Right forelimb (tissue), 1 donor: Measurements from ENCODE around the gene BARHL2.

Experiments
- DNase-seq: peaks from one replicate; pipeline ENCODE4 v3.0.0-alpha.2; 2018

BARHL2 gene

DNA sequence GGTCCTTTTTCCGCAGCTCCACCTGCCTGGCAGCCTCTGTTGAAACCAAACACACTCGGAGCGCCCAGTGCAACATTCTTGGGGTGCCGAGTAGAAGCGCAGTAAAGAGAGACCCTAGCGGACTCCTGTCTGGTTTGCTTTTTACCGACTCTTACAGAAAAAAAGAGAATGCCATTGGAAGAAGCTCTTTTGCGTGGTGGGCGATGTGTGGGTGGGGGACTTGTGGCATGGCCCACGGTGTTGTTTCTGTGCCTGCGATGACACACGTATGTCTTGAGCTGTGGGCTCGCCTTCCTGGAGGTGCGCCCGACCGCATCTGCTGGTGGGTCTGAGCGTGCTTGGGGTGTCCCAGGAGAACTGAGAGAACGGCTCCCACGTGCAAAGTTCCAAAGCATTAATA, 7.3 kb upstream of the BARHL2 start:
- no peak for DNase-seq

DNA sequence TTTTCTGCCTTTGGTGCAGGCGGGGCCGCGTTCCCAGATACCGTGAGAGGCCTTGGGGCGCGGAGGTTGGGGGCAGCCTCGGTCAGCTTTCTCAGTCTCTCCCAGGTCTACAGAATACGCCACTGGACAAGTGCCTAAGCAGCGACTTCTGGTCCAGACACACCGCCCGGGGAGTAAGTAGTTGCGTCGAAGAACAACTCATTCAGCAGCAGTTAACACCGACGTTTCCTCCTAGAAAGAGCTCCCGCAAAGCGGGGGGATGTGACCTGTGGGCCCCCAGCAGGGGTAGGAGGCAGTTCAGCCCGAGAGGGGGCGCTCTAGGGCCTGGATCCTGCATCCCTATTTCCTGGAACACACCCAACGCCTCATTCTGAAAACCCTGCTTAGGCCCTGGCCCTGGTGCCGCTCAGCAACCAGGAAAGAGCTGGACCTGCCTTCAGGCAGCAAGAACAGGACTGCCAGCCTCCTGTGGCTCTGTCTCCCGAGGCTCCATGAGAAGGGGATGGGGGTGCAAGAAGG, 6.5 kb upstream of the BARHL2 start:
- DNase-seq = no peak

DNA sequence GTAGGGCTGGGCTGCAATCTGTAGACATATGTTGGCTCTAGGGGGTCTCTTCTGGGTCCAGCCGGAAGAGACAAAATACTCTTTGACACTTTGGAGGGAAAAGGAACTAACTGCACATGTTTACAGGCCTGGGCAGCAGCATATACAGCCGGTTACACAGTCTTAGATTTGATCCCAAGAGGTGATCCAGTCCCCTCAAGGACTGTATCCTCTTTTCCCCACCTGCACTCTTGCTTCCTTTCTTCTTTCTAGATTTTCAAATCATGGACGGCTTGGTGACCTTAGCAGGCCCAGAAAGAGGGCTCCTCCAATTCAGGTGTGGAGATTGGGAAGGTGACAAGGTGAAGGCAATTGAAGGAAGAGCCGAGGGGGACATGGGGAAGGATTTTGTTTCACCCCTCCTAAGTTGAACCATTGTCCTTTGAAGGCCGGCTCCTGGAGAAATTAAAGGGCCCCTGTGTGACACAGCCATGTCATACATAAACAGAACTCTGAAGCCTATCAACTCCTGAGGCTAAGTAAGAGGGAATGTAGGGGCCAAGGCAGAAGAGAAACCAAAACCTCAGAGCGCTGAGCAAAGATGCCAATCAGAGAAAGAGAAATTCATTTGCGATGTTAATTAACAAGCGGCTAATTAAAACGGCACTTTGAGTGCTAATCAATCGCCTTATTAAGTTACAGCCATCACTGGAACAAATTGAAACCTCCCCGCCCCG, 5.9 kb upstream of the BARHL2 start:
- no peak for DNase-seq

DNA sequence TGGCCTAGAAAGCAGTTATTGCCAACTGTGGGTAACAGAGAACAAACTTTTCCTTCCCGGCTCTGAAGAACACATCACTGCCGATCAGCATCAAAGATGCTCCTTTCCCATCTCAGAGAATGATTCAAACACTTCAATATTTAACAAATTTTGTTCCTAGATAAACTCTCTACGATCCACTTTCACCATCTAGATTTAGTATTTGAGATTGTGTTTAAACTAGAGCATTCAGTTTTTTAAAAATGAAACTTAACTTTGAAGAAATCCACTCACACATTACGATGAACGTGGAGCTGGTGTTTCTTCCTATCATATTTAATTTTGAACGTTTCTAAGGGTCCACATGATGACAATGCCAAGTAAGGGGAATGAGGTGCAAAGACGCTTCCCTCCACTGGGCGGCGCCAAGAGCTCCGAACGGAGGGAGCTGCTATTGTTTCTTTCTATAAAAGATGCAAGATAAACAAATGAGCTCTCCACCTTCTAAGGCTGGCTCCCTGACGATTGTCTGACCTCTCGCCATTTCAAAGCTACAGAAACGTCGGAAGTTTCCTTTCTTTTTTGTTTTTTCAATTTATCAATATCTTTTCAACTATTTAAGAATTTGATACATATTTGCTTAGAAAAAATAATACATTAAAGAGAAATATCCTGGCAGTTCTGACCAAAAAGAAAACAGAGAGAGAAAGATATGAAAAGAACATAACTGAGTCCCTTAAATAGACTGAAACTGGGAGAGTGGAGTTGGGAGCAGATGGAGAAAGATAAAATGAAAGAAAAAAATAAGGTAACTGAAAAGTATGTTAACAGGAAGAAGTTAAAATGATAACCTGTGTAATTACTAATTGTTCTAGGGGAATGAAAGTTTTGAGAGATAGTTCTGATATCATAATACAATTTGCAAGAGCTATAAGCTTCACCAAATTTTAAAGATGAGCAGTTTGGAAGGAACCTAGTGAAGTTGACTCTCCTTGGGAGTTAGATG, 4.4 kb upstream of the BARHL2 start:
- DNase-seq = no peak

DNA sequence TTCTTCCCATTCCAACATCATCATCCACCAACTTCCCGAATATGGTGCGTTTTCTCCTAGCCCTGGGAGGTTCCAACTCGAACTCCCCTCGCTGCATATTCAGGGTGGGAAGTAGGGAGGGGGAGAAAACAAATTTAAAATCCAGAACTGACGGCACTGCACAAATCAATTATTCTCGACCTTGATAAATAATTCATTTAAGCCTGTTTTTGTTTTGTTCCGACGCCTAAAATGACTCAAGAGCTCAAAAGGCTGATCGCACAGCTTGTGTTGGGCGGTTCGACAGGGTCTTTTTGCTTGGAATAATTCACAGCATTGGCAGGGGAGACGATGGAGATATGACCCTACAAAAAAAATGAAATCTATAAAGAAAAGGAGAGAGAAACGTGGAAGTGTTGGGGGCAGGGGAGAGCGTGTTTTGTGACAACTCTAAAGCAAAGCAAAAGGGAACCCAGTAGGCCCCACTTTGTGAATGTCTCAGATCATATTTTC, 3.1 kb upstream of the BARHL2 start:
- DNase-seq = no peak

DNA sequence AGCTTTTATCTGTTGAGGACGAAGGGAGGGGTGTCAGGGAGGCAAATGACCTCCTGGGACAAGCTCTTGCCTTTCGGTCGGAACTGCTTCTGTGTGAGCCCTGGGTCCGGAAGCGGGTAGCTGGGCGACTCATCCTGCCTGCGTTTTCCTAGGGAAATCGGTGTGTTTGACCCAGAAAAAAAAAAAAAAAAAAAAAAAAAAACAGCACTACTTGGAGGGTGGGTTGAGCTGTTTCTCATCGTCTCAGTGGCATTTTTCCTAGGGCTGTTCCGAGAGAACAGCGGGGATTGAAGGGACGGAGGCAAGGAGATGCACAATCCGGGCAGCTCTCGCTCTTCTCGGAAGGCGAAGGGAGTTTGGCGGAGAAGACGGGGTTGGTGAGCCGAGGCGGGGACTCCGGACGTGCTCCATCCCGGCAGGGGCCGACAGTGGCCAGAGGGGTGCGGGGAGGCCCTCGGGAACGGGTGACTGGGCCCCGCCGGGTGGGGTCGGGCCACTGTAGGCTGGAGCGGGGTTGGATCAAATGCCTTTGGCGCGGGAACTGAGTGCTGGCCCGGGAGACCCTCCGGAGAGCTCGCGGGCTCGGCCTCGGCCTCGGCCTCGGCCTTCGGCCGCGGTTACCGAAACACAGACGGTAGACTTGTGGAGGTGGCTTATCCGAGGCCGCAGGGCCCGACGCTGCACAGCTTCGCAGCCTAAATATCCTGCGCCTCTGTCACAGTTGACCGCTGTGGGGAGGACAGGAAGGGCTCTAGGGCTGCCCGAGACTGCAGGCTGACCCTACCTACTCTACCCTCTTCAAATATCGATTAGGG, 2.4 kb upstream of the BARHL2 start:
- DNase-seq = no peak

DNA sequence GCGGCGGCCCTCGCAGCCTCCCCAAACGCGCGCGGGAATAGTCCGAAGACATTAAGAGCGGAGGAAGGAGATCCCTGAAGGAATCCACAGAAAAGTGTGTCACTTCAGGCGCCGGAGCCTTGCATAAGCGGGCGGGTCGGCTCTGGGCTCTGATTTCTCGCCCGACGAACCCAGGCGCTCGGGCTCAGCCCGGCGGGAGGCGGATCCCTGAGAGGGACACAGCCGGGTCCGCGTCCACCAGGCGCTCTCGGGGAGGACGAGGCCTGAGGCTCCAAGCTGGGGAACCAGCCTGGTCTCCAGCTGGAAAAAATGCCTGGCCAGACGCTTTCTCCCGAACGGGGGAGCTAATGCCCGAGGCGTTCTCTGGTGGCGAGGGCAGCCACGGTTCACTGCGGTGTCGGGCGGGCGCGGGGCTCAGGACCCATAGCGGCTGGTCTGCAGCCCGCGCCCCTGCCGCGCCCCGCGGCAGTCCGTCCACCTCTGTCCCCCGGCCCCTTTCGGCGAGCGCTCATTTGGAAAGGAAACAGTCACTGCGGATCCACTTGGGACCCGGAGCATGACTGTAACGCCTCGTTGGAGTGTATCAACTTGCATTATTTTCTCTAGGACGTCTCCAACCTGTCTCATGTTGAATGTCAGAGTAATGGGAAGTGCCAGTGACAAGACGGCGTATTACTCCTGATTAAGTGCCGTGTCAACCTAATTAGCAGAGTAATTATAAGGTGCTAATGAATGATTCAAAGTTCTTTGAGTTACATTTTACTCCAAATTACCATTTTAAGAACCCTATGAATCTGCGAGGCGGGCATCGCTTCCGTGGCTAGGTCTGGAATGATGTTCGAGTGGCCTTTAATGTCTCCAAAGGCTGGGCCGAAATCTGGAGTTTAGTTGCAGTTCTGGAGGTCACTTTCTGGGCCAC, 1.6 kb upstream of the BARHL2 start:
- no peak for DNase-seq

DNA sequence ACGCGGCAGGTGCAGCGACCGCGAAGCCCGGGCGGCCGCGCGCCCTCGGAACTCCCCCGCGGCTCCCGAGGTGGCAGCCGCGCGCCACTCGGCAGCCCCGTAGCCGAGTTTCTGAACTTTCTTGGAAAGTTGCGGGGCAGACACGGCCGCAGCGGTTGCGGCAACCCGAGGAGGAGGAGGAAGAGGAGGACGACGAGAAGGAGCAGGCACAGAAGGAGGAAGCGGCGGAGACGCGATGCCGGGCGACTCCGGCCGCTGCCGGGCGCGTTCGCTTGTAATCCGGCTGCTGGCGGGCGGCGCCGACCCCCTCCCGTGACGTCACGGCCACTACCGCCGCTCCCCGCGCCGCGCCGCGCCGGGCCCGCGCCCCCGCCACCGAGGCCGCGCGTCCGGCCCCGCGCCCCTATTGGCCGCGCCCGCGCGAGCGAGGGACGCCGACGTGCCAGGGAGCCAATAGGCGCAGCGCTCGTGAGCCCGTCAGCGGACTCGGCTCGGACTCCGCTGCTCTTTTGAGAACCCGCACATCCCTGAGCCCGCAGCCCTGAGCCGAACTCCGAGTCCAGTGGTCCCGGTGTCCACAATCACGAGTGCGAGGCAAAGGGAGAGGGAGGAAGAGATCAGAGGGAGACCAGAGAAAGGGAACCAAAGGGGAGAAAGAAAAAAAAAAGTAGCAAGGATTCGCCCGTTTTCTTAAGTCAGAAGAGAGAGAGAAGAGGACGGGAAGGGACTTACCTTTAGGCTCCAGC, 736 bp upstream of the BARHL2 start:
- peak; percentile 60 for DNase-seq

DNA sequence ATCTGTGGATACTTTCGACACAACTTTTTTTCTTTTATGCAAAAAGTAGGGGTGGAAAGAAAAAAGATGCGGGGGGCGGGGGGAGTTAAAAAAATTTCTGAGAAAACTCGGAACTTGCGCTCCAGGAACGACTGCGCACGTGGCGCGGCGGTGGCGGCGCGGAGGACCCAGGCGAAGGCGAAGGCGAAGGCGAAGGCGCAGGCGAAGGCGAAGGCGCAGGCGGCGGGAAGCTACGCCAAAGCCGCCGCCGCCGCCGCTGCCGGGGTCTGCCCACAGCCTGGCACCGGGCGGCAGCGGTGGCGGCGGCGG, 208 bp upstream of the BARHL2 start:
- no peak for DNase-seq

DNA sequence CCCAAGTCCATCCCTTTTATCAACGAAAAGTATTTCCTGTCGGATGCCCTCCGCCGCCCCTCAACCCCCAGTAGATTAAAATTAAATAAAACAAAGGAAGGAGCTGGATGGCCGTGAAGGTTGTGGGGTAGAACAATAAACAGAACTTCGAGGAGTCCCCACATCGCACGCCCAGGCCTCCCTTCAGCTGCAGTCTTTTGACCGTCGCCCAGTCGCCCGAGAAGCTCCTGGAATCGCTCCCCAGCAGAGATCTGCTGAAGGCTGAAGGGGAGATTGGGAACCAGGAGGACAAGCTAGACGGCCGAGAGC, 905 bp downstream of the BARHL2 start:
- no peak for DNase-seq

DNA sequence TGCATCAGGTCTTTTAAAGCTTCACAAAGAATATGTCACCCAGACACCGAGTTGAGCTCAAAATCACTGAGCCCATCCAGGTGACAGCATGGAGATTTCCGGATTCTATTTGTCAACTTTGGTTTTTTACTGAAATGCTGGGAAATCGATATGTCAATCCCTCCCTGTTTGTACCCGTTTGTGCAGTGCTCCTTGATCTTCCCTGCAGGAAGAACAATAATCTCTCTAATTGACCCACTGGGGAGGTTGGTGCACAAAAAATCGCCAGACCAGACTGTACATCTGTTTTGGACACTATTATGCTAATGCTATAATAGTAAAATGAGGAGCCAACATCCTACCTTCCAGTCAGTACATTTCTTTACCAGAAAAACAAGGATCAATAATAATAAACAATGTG, 1.8 kb downstream of the BARHL2 start:
- no peak for DNase-seq

DNA sequence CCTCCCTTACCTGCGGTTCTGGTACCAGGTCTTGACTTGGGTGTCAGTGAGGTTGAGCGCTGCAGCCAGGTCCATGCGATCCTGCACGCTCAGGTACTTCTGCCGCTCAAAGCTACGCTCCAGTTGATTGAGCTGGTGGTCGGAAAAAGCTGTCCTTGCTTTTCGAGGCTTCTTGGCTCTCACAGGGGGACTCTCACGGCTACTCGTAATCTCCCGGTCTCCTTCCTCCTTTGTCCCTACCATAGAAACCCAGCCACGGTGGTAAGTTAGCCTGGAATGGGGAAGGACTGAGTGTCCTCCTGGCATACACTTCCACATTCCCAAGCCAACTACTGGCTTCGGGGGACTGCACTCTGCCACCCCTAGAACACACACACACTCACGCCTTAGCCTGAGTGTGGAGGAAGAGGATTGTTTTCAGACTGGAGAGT, 2.6 kb downstream of the BARHL2 start:
- no peak for DNase-seq

DNA sequence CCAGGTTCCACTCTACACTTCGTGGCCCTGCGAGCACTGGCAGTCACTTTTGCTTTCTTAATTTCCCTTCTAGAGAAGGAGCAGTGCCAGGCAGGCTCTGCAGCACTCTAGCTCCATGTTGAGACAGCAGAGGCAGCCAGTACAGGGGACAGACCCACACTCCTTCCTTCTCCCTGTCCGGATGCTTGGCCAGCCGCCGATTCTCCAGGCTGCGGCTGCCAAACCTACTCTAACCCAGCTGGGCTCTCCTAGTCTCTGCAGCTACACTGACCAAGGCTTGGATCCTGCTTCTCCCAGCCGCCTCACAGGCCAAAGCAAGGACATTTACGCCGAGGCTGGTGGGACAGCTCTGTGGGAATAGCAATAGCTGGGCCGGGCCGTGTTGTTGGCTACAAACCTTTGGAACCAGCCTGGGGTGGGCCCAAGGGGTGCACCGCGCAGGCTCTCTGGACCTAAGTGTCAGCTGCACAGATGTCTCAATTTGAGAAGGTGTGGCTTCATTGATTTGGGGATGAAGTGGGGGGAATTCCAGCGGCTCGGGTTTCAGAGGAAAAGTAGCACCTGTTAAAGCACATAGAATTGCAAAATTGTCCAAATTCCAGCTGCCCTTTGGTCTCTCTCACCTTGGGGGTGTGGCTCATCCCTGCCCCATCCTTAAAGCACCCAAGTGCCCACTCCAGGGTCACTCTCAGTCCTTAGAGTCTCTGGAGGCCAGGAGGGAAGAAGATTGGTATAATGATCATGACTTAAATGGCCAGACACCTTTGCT, 3.2 kb downstream of the BARHL2 start:
- no peak for DNase-seq

DNA sequence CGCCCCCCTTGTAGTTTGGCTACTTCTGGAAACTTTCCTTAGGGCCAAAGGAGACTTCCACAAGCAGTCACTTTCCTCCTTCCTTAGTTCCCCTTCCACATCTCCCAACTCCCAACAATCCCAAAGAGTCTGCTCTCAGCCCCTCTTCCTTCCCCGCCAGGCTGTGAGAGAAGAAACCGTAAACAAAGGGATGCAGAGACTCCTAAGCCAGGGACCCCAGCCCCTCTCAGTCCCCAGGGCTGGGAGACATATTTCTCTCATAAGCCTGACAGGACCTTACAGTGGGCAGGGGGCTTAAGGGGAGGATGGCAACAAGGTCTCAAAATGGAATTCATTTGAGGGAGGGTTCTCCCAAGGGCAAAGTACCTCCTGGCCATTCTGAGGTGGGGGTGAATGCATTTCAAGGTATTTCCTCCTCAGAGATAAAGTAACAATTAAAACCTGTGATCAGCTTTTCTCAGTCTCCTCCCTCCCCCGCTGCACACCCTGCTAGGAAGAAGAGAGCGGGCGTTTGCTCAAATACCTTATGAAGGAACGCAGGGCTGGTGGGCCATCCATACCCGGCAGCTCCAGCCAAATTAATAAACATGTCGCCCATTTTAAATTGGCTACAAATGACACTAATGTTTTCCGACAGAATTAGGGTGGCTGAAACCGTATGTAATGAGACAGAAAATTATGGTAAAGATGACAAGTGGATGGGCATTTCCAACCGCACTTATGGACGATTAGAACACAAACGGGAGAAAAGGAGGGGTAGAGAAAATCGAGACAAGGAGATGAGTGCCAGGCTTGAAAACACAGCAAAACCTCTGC, 4.0 kb downstream of the BARHL2 start:
- DNase-seq = no peak

DNA sequence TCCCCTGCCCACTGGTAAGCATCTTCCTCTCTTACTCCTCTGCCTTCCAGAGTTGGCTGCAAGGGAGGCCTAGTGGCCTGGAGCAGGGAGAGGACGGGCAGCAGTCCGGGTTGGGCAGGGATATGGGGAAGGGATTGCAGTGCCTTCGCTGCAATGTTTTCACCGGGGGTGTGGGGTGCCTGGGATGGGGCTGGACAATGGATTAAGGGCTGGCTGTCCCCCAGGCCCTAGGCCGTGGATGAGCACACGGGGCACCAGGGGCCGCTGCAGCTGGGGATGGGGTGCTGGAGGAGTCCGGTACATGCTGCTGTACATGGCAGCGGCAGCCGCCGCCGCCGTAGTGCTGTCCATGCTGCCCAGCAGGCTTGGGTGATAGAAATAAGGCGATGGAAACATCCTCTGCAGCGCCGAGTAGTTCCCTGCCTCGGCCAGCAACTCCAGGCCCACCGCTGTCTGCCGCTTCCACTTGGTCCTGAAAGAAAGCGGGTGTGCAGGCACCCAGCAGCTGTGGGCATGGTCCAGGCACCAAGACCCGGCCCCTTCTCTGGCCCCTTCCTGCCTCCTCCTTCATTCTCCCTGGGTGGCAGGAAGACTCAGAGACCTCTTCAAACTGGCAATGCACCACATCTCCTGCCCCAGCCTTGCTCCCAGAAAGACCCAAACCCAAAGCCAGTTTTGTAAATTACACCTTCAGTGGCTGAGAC, 4.8 kb downstream of the BARHL2 start:
- no peak for DNase-seq

DNA sequence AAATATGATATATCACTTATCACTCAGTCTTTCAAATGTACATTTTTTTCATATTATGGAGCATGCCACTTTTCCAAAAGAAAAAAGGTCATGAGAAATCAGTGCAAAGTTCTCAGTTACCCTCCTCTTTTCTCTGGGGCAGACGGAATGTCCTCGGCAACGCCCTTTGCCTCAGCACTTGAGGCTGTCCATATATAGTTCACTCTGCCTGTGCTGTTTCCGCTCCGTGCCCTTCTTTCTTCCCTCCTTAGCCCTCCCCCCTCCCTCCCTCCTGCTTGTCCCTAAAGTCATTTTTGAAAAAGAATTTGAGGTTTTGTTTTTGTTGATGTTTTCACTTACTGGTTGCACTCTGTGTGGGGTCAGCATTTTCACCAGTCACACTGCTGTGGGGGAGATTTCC, 5.4 kb downstream of the BARHL2 start:
- DNase-seq = no peak

DNA sequence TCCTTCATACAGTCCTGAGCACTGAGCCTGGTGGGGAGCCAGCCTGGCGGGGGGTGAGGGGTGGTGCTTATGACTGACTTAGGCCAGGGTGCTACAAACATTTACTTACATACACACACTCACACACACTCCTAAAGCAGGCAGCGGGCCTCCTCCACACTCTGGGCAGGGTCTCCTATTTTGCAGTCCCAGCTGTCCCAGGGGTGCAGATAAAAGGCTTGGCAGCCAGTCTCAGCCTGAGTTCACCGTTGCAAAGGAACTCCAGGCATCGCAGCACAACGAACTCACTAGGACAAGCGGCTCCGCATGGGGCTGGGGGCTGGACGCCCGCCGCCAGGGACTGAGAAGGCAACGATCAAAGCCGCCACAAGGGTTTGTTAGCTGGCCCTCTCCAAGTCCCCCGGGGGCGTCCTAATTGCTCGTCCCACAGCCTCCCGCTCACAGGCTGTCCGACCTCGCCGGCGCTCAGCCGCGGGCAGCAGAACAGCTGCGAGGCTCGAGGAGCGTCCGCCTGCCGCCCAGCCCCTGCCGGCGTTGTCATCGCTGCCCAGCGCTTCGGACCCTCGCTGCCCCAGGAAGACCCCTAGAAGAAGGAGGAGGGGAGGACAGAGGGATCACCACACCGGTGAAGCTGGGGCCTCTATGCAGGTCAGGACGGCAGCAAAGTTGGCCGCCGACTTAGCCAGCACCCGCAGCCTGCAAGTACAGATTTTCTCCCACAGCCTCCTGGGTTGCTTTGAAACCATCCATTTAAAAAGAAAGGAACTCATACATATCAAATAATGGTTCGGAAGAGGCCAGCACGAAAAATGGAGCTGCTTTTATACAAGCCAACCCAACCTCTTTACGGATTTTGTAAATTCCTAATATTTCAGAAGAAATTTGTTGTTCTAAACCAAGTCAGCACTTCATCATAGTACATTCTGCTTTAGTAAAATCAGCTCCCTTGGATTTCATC, 6.2 kb downstream of the BARHL2 start:
- DNase-seq = no peak

DNA sequence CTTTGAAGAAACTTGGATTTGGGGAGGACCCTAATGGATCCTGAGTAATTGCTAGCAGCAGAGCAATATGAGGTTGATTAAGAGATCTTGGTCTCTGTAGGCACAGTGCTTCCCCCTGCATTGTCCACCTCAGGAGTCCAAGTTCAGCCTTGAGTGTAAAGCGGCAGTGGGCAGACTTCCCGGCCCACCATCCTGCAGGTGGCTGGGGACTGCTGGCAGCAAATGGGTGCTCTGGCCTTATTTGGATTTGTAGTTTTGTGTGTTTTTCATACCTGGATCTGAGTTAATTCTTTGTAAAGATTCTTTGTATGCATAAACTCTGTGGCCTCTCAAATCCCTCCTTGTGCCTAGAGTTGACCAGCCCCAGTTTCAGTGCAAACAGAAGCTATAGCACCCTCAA, 7.6 kb downstream of the BARHL2 start:
- no peak for DNase-seq
